OCI-LY7 (cell line): ENCODE data around the gene GET3. TPM values are rescaled to one million over a fixed set of nuclear protein-coding genes. Genes with fewer than 3 reads are reported as not detected.

Source experiments
- BruUV-seq: library from RNA; stranded (reverse); fragments of 400-500 nt; replicated peaks from 2 replicates; lab custom pipeline; 2021; lab: Mats Ljungman, UMichigan
- CTCF ChIA-PET: fragments of 300-600 bp; sonication (Branson Sonifier 250); formaldehyde crosslinking; loops from one replicate; lab custom pipeline; 2022; ENCODE audit warnings: antibody characterized with exemption; ENCODE audit not compliant: unreplicated experiment; lab: Charles Lee
- POLR2A ChIA-PET: fragments of 300-600 bp; sonication (Branson Sonifier 250); formaldehyde crosslinking; loops from one replicate; lab custom pipeline; 2022; ENCODE audit warnings: antibody characterized with exemption; lab: Charles Lee
- DNase-seq: peaks from one replicate; pipeline ENCODE4 v3.0.0-alpha.2; 2015; ENCODE audit warnings: low spot score
- H2AFZ ChIP-seq: fragments of 200-600 bp; sonication (generic), shearing (Covaris generic); 2 replicates; pipeline ENCODE4 v1.6.1; 2014; ENCODE audit warnings: mild to moderate bottlenecking, antibody characterized with exemption, low read length, moderate library complexity
- H3K27ac ChIP-seq: fragments of 200-600 bp; sonication (generic); 2 replicates; pipeline ENCODE4 v1.5.1; 2014; ENCODE audit warnings: mixed run types, low read depth, mild to moderate bottlenecking, moderate library complexity, low read length, inconsistent platforms; ENCODE audit not compliant: poor library complexity, severe bottlenecking
- H3K36me3 ChIP-seq: fragments of 200-600 bp; sonication (generic); 2 replicates; pipeline ENCODE4 v1.6.1; 2014; ENCODE audit warnings: mild to moderate bottlenecking, antibody characterized with exemption, low read length, moderate library complexity, mixed read lengths; ENCODE audit not compliant: insufficient read depth
- H3K4me1 ChIP-seq: fragments of 200-600 bp; sonication (generic); 2 replicates; pipeline ENCODE4 v1.5.1; 2014; ENCODE audit warnings: mild to moderate bottlenecking, low read length; ENCODE audit not compliant: insufficient read depth, poor library complexity, severe bottlenecking
- H3K4me2 ChIP-seq: fragments of 200-600 bp; sonication (generic); 2 replicates; pipeline ENCODE4 v1.6.1; 2014; ENCODE audit warnings: mild to moderate bottlenecking, low read length
- H3K4me3 ChIP-seq: fragments of 200-600 bp; sonication (generic); 2 replicates; pipeline ENCODE4 v1.5.1; 2014; ENCODE audit warnings: mild to moderate bottlenecking, low read depth, low read length; ENCODE audit not compliant: poor library complexity, severe bottlenecking
- H3K79me2 ChIP-seq: fragments of 200-600 bp; sonication (generic); 2 replicates; pipeline ENCODE4 v1.6.1; 2016; ENCODE audit warnings: low read depth, mild to moderate bottlenecking, low read length, moderate library complexity, mixed read lengths; ENCODE audit not compliant: insufficient read depth
- H3K9me2 ChIP-seq: fragments of 200-600 bp; sonication (generic); 2 replicates; pipeline ENCODE4 v1.6.1; 2016; ENCODE audit warnings: mild to moderate bottlenecking, low read length, mixed read lengths; ENCODE audit not compliant: insufficient read depth
- H3K9me3 ChIP-seq: fragments of 200-600 bp; sonication (generic); 2 replicates; pipeline ENCODE4 v1.6.1; 2014; ENCODE audit warnings: mild to moderate bottlenecking, mixed run types, low read length, mixed read lengths
- H4K20me1 ChIP-seq: fragments of 200-600 bp; sonication (generic); 2 replicates; pipeline ENCODE4 v1.6.1; 2014; ENCODE audit warnings: mild to moderate bottlenecking, antibody characterized with exemption, low read length, moderate library complexity, mixed read lengths; ENCODE audit not compliant: insufficient read depth
- EZH2phosphoT487 ChIP-seq: fragments of 200-600 bp; sonication (generic); IDR thresholded peaks from 2 replicates; pipeline ENCODE4 v1.6.1; 2018; ENCODE audit warnings: low read depth, borderline replicate concordance, mild to moderate bottlenecking, mixed run types, antibody characterized with exemption, low read length, moderate library complexity, mixed read lengths
- intact Hi-C: fragments of 100-400 bp; cut with micrococcal nuclease; formaldehyde crosslinking; loops from one replicate; pipeline ENCODE4 v1.10.0; 2022; ENCODE audit not compliant: unreplicated experiment
- total RNA-seq, 2 experiments: library from RNA; depleted of rRNA in 1 of 2; stranded (reverse); fragments of >200 nt in 1 of 2; shearing (Covaris generic) in 1 of 2; gene quantifications; 2 replicates each; pipeline ENCODE4 v1.2.3, GENCODE V29; 2014 to 2022
- TF ChIP-seq, protein P1 (sequence below): fragments of 200-600 bp; sonication (generic); conservative IDR thresholded peaks from 2 replicates; pipeline ENCODE4 v1.5.1; 2014; ENCODE audit warnings: mild to moderate bottlenecking, antibody characterized with exemption, low read length, moderate library complexity, mixed read lengths

The GET3 gene
- total RNA-seq, 2 experiments from 2014 or later, result 34.3 to 40.5 TPM

- no peak overlapping the region for H2AFZ ChIP-seq
- BruUV-seq, result no TSS peak
- no peak overlapping the region for H3K4me3 ChIP-seq
- intact Hi-C loops, result no loop called here
- no peaks in the 10 kb centered on the region for H3K9me2 ChIP-seq
- H3K9me3 ChIP-seq, result no peaks in the 10 kb centered on the region
- DNase-seq, result no peak
- H4K20me1 ChIP-seq, result no peaks in the 10 kb centered on the region
- POLR2A ChIA-PET, result no interaction called here
- no peaks in the 10 kb centered on the region for H3K79me2 ChIP-seq
- peaks cover 12% of the 10 kb centered on the region for H3K4me1 ChIP-seq
- TF ChIP-seq, protein P1, sequence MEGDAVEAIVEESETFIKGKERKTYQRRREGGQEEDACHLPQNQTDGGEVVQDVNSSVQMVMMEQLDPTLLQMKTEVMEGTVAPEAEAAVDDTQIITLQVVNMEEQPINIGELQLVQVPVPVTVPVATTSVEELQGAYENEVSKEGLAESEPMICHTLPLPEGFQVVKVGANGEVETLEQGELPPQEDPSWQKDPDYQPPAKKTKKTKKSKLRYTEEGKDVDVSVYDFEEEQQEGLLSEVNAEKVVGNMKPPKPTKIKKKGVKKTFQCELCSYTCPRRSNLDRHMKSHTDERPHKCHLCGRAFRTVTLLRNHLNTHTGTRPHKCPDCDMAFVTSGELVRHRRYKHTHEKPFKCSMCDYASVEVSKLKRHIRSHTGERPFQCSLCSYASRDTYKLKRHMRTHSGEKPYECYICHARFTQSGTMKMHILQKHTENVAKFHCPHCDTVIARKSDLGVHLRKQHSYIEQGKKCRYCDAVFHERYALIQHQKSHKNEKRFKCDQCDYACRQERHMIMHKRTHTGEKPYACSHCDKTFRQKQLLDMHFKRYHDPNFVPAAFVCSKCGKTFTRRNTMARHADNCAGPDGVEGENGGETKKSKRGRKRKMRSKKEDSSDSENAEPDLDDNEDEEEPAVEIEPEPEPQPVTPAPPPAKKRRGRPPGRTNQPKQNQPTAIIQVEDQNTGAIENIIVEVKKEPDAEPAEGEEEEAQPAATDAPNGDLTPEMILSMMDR, result no peak
- TF ChIP-seq EZH2phosphoT487, result no peak
- H3K27ac ChIP-seq, result no peak overlapping the region
- H3K4me2 ChIP-seq, result no peak overlapping the region
- CTCF ChIA-PET, result interaction anchor here (0.9 kb wide), 1 partner anchor 19 kb away, joined by 3 read pairs; the partner anchor contains the start of gene JUNB
- H3K36me3 ChIP-seq, result no peaks in the 10 kb centered on the region
Observed at GRCh38 chr19:12772323-12772722, 35.0 kb downstream of the GET3 start.

DNA sequence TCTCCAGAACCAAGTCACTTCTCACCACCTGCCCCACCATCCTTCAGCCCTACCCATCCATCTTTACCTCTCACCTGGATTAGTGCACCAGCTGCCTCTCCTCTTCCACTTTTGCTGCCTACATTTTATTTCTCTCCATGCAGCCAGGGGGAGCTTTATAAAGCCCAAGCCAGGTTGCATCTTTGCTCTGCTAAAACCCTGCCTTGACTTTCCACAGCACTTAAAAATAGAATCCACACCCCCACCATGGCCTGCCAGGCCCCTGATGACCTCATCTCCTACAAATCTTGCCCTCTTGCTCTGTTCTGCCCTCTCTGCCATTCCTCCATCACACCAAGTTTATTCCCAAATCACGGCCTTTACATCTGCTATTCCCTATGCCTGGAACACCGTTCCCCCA is 36.3 kb downstream of the GET3 start:
- H2AFZ ChIP-seq, result no peak overlapping the region
- CTCF ChIA-PET, result no interaction called here
- H3K9me3 ChIP-seq, result no peaks in the 10 kb centered on the region
- intact Hi-C loops, result no loop called here
- H3K27ac ChIP-seq, result no peak overlapping the region
- no peaks in the 10 kb centered on the region for H3K9me2 ChIP-seq
- no peak overlapping the region for H3K4me3 ChIP-seq
- H4K20me1 ChIP-seq, result no peaks in the 10 kb centered on the region
- peak; percentile 45 for DNase-seq
- no peak for TF ChIP-seq EZH2phosphoT487
- TF ChIP-seq, protein P1, result peak; percentile 57
- H3K36me3 ChIP-seq, result no peaks in the 10 kb centered on the region
- no peak overlapping the region for H3K4me2 ChIP-seq
- POLR2A ChIA-PET, result no interaction called here
- peaks cover 24% of the 10 kb centered on the region for H3K4me1 ChIP-seq
- H3K79me2 ChIP-seq, result no peaks in the 10 kb centered on the region
- no TSS peak for BruUV-seq

- POLR2A ChIA-PET, result no interaction called here
- H3K4me2 ChIP-seq, result peak within 1 kb of the TSS; percentile 79
- H3K27ac ChIP-seq, result no peak within 1 kb of the TSS
- no TSS peak for BruUV-seq
- H3K79me2 ChIP-seq, result no peaks in the 10 kb centered on the region
- H4K20me1 ChIP-seq, result no peaks in the 10 kb centered on the region
- H2AFZ ChIP-seq, result no peak within 1 kb of the TSS; the same call in 1 of the 2 replicates
- H3K4me1 ChIP-seq, result peaks cover 34% of the 10 kb centered on the region
- H3K36me3 ChIP-seq, result no peaks in the 10 kb centered on the region
- peak within 1 kb of the TSS; percentile 70 for H3K4me3 ChIP-seq
- CTCF ChIA-PET, result no interaction called here
- intact Hi-C loops, result no loop called here
- TF ChIP-seq, protein P1, result no peak
- no peak for TF ChIP-seq EZH2phosphoT487
- no peak for DNase-seq
- no peaks in the 10 kb centered on the region for H3K9me3 ChIP-seq
- H3K9me2 ChIP-seq, result no peaks in the 10 kb centered on the region
Observed at GRCh38 chr19:12774588-12775555, 37.6 kb downstream of the GET3 start, which contains the start of gene HOOK2. Gene HOOK2, minus strand, starts transcription at chr19:12775552. Its CDS starts 103 bp downstream, at chr19:12775449.
